H1 (cell line): ENCODE measurements around the gene TRAPPC5. TPM values are rescaled to one million over a fixed set of nuclear protein-coding genes. Genes with fewer than 3 reads are reported as not detected.
A peak's percentile ranks its signal among the peaks of the same experiment; 100 is the strongest.

Experiments
- CTCF ChIA-PET: fragments of 300-600 bp; sonication (Branson Sonifier 250); formaldehyde crosslinking; loops from one replicate; lab custom pipeline; 2021; ENCODE audit not compliant: partially characterized antibody; lab: Charles Lee
- POLR2A ChIA-PET: fragments of 300-600 bp; sonication (Branson Sonifier 250); formaldehyde crosslinking; loops from one replicate; lab custom pipeline; 2021; ENCODE audit warnings: inconsistent platforms; ENCODE audit not compliant: partially characterized antibody; lab: Charles Lee
- DNase-seq, 2 experiments: peaks; one replicate each; pipeline versions ENCODE4 v3.0.0 to v3.0.0-alpha.2; 2010 to 2022; ENCODE audit warnings: low spot score in 2 of 2, low read depth in 1 of 2, mixed read lengths in 1 of 2
- FAIRE-seq: peaks from 2 replicates; lab custom pipeline; 2011; peaks lifted over from hg19 to GRCh38; lab: Jason Lieb, UNC
- H2AFZ ChIP-seq: 2 replicates; pipeline ENCODE4 v1.8.1; 2012; ENCODE audit warnings: low read length, inconsistent platforms
- H2AK5ac ChIP-seq: 2 replicates; pipeline ENCODE4 v1.6.1; 2013; ENCODE audit warnings: low read depth, low read length
- H2BK120ac ChIP-seq: replicated peaks from 2 replicates; pipeline ENCODE3; 2013; ENCODE audit warnings: low read depth, low read length, inconsistent platforms
- H2BK12ac ChIP-seq: 2 replicates; pipeline ENCODE4 v1.6.1; 2013; ENCODE audit warnings: low read depth, low read length
- H2BK15ac ChIP-seq: 2 replicates; pipeline ENCODE4 v1.6.1; 2013; ENCODE audit warnings: low read length
- H2BK20ac ChIP-seq: 2 replicates; pipeline ENCODE4 v1.6.1; 2013; ENCODE audit warnings: low read length
- H2BK5ac ChIP-seq: 2 replicates; pipeline ENCODE4 v1.6.1; 2013; ENCODE audit warnings: low read depth, low read length
- H3K14ac ChIP-seq: 2 replicates; pipeline ENCODE4 v1.6.1; 2013; ENCODE audit warnings: inconsistent platforms; ENCODE audit not compliant: insufficient read length
- H3K18ac ChIP-seq: 2 replicates; pipeline ENCODE4 v1.6.1; 2013; ENCODE audit warnings: low read length; ENCODE audit errors: extremely low read depth
- H3K23ac ChIP-seq: 2 replicates; pipeline ENCODE4 v1.6.1; 2013; ENCODE audit warnings: inconsistent platforms; ENCODE audit not compliant: insufficient read length
- H3K23me2 ChIP-seq: 2 replicates; pipeline ENCODE4 v1.6.1; 2013; ENCODE audit warnings: low read depth, low read length
- H3K27ac ChIP-seq: 2 replicates; pipeline ENCODE4 v1.6.1; 2011; ENCODE audit warnings: low read depth, low read length, inconsistent platforms
- H3K27me3 ChIP-seq, 4 experiments: replicated peaks in 1 of 4; 1 replicate in 1 of 4; 2 replicates in 3 of 4; pipeline versions ENCODE4 v1.6.1 to v1.8.1; 2011 to 2013; ENCODE audit warnings: low read length in 3 of 4, mild to moderate bottlenecking in 3 of 4, inconsistent platforms in 2 of 4, mixed read lengths in 2 of 4, moderate library complexity in 1 of 4; ENCODE audit not compliant: control insufficient read depth in 3 of 4, insufficient read depth in 3 of 4; ENCODE audit errors: extremely low read depth in 1 of 4
- H3K36me3 ChIP-seq, 4 experiments: 2 replicates each; pipeline versions ENCODE4 v1.6.1 to v1.8.1; 2011 to 2013; ENCODE audit warnings: mild to moderate bottlenecking in 4 of 4, low read length in 3 of 4, moderate library complexity in 2 of 4, control low read depth in 1 of 4, inconsistent platforms in 1 of 4; ENCODE audit not compliant: insufficient read depth in 4 of 4, control insufficient read depth in 2 of 4
- H3K4ac ChIP-seq: replicated peaks from 2 replicates; pipeline ENCODE3; 2013; ENCODE audit warnings: low read length, low read depth, mixed read lengths, inconsistent platforms; ENCODE audit not compliant: insufficient read length
- H3K4me1 ChIP-seq, 4 experiments: replicated peaks in 1 of 4; 1 replicate in 1 of 4; 2 replicates in 3 of 4; pipeline versions ENCODE4 v1.6.1 to v1.8.1; 2011 to 2013; ENCODE audit warnings: low read length in 3 of 4, inconsistent platforms in 2 of 4, mixed read lengths in 1 of 4; ENCODE audit not compliant: insufficient read depth in 4 of 4, control insufficient read depth in 3 of 4
- H3K4me2 ChIP-seq, 2 experiments: 2 replicates each; pipeline versions ENCODE4 v1.6.1 to v1.8.1; 2011 to 2013; ENCODE audit warnings: low read depth in 2 of 2, low read length in 2 of 2, control low read depth in 1 of 2, inconsistent platforms in 1 of 2, mild to moderate bottlenecking in 1 of 2; ENCODE audit not compliant: insufficient read depth in 1 of 2
- H3K4me3 ChIP-seq, 4 experiments: fragments of 200-600, 300-600 bp in 1 of 4; sonication (generic), shearing (Covaris generic), sonication (Bioruptor Twin) in 1 of 4; 2 replicates each; pipeline versions ENCODE4 v1.5.1 to v1.8.1; 2011 to 2016; ENCODE audit warnings: low read length in 4 of 4, low read depth in 3 of 4, control low read depth in 2 of 4, inconsistent platforms in 2 of 4, mild to moderate bottlenecking in 2 of 4, mixed read lengths in 1 of 4, moderate library complexity in 1 of 4; ENCODE audit not compliant: insufficient read depth in 2 of 4; ENCODE audit errors: extremely low read depth in 1 of 4
- H3K56ac ChIP-seq: replicated peaks from 2 replicates; pipeline ENCODE3; 2013; ENCODE audit warnings: low read depth, mild to moderate bottlenecking, mixed read lengths, low read length, inconsistent platforms; ENCODE audit not compliant: insufficient read length
- H3K79me1 ChIP-seq: 2 replicates; pipeline ENCODE4 v1.6.1; 2013; ENCODE audit warnings: low read depth, low read length, control low read depth
- H3K79me2 ChIP-seq, 2 experiments: 2 replicates each; pipeline versions ENCODE4 v1.6.1 to v1.8.1; 2012 to 2013; ENCODE audit warnings: low read length in 2 of 2, mild to moderate bottlenecking in 2 of 2, inconsistent platforms in 1 of 2; ENCODE audit not compliant: insufficient read depth in 2 of 2, control insufficient read depth in 1 of 2
- H3K9ac ChIP-seq, 4 experiments: replicated peaks in 1 of 4; 1 replicate in 1 of 4; 2 replicates in 3 of 4; pipeline versions ENCODE4 v1.6.1 to v1.8.1; 2011 to 2013; ENCODE audit warnings: low read depth in 3 of 4, low read length in 3 of 4, control low read depth in 2 of 4, mild to moderate bottlenecking in 2 of 4, moderate library complexity in 2 of 4, inconsistent platforms in 1 of 4; ENCODE audit errors: extremely low read depth in 1 of 4
- H3K9me3 ChIP-seq, 2 experiments: 2 replicates each; pipeline versions ENCODE4 v1.6.1 to v1.8.1; 2012 to 2013; ENCODE audit warnings: mild to moderate bottlenecking in 2 of 2, moderate library complexity in 2 of 2, control low read depth in 1 of 2, inconsistent platforms in 1 of 2, low read depth in 1 of 2, low read length in 1 of 2, mixed read lengths in 1 of 2; ENCODE audit not compliant: insufficient read depth in 2 of 2
- H4K20me1 ChIP-seq, 2 experiments: replicated peaks in 1 of 2; 2 replicates each; pipeline versions ENCODE3 to v1.8.1; 2011 to 2013; ENCODE audit warnings: inconsistent platforms in 2 of 2, low read length in 2 of 2, mild to moderate bottlenecking in 1 of 2; ENCODE audit not compliant: insufficient read depth in 2 of 2, control insufficient read depth in 1 of 2
- H4K5ac ChIP-seq: 2 replicates; pipeline ENCODE4 v1.6.1; 2013; ENCODE audit warnings: low read length, low read depth, mixed read lengths, inconsistent platforms; ENCODE audit not compliant: insufficient read length
- H4K8ac ChIP-seq: 2 replicates; pipeline ENCODE4 v1.8.0; 2013; ENCODE audit warnings: mild to moderate bottlenecking, moderate library complexity, low read length, inconsistent platforms; ENCODE audit not compliant: insufficient read depth; ENCODE audit errors: extremely low read depth
- H4K91ac ChIP-seq: replicated peaks from 2 replicates; pipeline ENCODE3; 2013; ENCODE audit warnings: low read length, mixed read lengths, inconsistent platforms; ENCODE audit not compliant: insufficient read length
- CTCF ChIP-seq, 3 experiments: IDR thresholded peaks; 1 replicate in 2 of 3; 2 replicates in 1 of 3; pipeline versions ENCODE4 v1.5.1 to v1.6.1; 2011; ENCODE audit warnings: low read length in 3 of 3, mild to moderate bottlenecking in 3 of 3, inconsistent platforms in 2 of 3, low read depth in 1 of 3, moderate library complexity in 1 of 3; ENCODE audit not compliant: insufficient read depth in 1 of 3; ENCODE audit errors: control extremely low read depth in 1 of 3
- TEAD4 ChIP-seq: IDR thresholded peaks from 2 replicates; pipeline ENCODE4 v1.6.1; 2012; ENCODE audit warnings: low read depth, low read length, inconsistent platforms, mixed read lengths
- WGBS, 2 experiments: shearing (Covaris generic) in 1 of 2; methylation state at CpG; one replicate each; pipeline versions ENCODE4 v1.1.6 to v1.1.7; 2013 to 2015; ENCODE audit warnings: low lambda C conversion rate in 2 of 2, mixed read lengths in 2 of 2, inconsistent platforms in 1 of 2, low coverage in 1 of 2, missing lambda C conversion rate in 1 of 2; ENCODE audit not compliant: insufficient replicate concordance in 2 of 2, insufficient coverage in 1 of 2, insufficient read length in 1 of 2; ENCODE audit errors: extremely low coverage in 1 of 2, missing lambda C conversion rate in 1 of 2; 5-methylcytosine and 5-hydroxymethylcytosine counted together
- polyA plus RNA-seq, 7 experiments: library from polyadenylated mRNA; depleted of rRNA in 3 of 7; stranded (reverse) in 5 of 7; unstranded in 2 of 7; fragments of >200 nt in 5 of 7; fragments of 200-250 nt in 2 of 7; gene quantifications; 1 replicate in 5 of 7; 2 replicates in 1 of 7; 4 replicates in 1 of 7; pipeline versions ENCODE4 v1.2.1 to v1.2.3, GENCODE V29; 2011 to 2013; ENCODE audit warnings: missing spikeins in 2 of 7, mixed read lengths in 2 of 7
- total RNA-seq: library from RNA; stranded (reverse); fragmentation: NEBNext Ultra II Directional; extraction: Animal tissue kit (Norgen Biotek cat#: 25700); gene quantifications from 2 replicates; pipeline ENCODE4 v1.2.1, GENCODE V29; 2021

The TRAPPC5 gene
- total and polyA plus RNA-seq, 2 of the 8 experiments (the other 6 are each of a cell fraction or from before 2014, with no cell fraction given), result 109 to 120 TPM

GRCh38 chr19:7678971-7679751, 1.5 kb upstream of the TRAPPC5 start:
- Histone ChIP-seq H3K79me1 (peaks cover 4% of the 10 kb centered on the region), H3K23ac (no peak overlapping the region), H3K4me1 (peaks cover 0 to 6% (median 4%) of the 10 kb centered on the region in 4 experiments; a peak in 5 of 7 replicates), H3K4me3 (no peak overlapping the region), H3K27ac (no peak overlapping the region), H4K5ac (no peak overlapping the region), H3K79me2 (peaks cover 0 to 6% of the 10 kb centered on the region in 2 experiments; a peak in 1 of 4 replicates), H3K36me3 (peaks cover 0 to 12% (median 6%) of the 10 kb centered on the region in 4 experiments; a peak in 4 of 8 replicates), H2AK5ac (no peak overlapping the region), H2AFZ (no peak overlapping the region), H2BK5ac (no peak overlapping the region), H3K4ac (no peak overlapping the region), H4K8ac (no peak overlapping the region), H2BK20ac (no peak overlapping the region), H4K91ac (no peak overlapping the region), H3K27me3 (peaks cover 0 to 8% (median 3%) of the 10 kb centered on the region in 4 experiments; a peak in 2 of 7 replicates), H4K20me1 (peaks cover 0 to 8% of the 10 kb centered on the region in 2 experiments), H2BK12ac (0 out of 2 replicates have a peak overlapping the region, but pooled peaks have one; percentile 4), H3K56ac (no peak overlapping the region), H3K23me2 (peaks cover 4% of the 10 kb centered on the region; the same call in 1 of the 2 replicates), H3K9ac (no peak overlapping the region), H3K4me2 (no peak overlapping the region), H3K14ac (no peak overlapping the region), H3K9me3 (no peaks in the 10 kb centered on the region), H2BK15ac (no peak overlapping the region), H3K18ac (no peak overlapping the region), H2BK120ac (no peak overlapping the region)
- POLR2A ChIA-PET, result interaction anchor here (1.8 kb wide), 1 partner anchor 10 kb away, joined by 6 read pairs; the partner anchor contains the start of gene RETN
- 72% methylated on average over 28 of the region's 30 CpGs; no CpG with 5 or more reads in 1 of the 2 experiments for WGBS, 2 experiments
- FAIRE-seq, result no peak
- no peak for DNase-seq
- no peak for TF ChIP-seq TEAD4
- peak in 2 of 3 experiments; percentile 4 to 11; a peak in 2 of 4 replicates for TF ChIP-seq CTCF (IDR thresholded peaks at IDR 0.05; ENCODE audit: control extremely low read depth in 1 of 3, insufficient read depth in 1 of 3, low read depth in 1 of 3, low read length in 3 of 3)
- CTCF ChIA-PET, result interaction anchor here (0.6 to 1.9 kb wide), 6 partner anchors 22 to 196 kb away, joined by 3 to 9 read pairs (median 3); no protein-coding TSS in a partner anchor
